Vagina (tissue), 2 donors: Measurements from ENCODE around the gene EEIG1.
A peak's percentile ranks its signal among the peaks of the same experiment; 100 is the strongest.

Source experiments
- CTCF ChIP-seq, 3 experiments: fragments of 450-650 bp in 2 of 3; fragments of 200-600 bp in 1 of 3; sonication (generic) in 1 of 3; IDR thresholded peaks; one replicate each; pipeline ENCODE4 v1.5.1; 2017 to 2019; ENCODE audit warnings: antibody characterized with exemption in 3 of 3, mild to moderate bottlenecking in 2 of 3, moderate library complexity in 2 of 3
- POLR2AphosphoS5 ChIP-seq, 2 donors: sonication (generic); formaldehyde crosslinking; IDR thresholded peaks; one replicate each; pipeline ENCODE4 v1.9.0; 2017; ENCODE audit warnings: antibody characterized with exemption in 2 of 2, mild to moderate bottlenecking in 2 of 2, low read depth in 1 of 2; ENCODE audit not compliant: insufficient read depth in 1 of 2

GRCh38 chr9:128001779-128002298 is 21.1 kb upstream of the EEIG1 start:
- no peak for TF ChIP-seq CTCF (IDR thresholded peaks at IDR 0.05)
- TF ChIP-seq POLR2AphosphoS5 (IDR thresholded peaks at IDR 0.05; ENCODE audit: insufficient read depth in 1 of 2, low read depth in 1 of 2): peak in 1 of 2 donors; percentile 57
